H1 (cell line): ENCODE measurements around the gene GAS6.

Experiments used
- EZH2 ChIP-seq: fragments of 200-600 bp; sonication (generic); IDR thresholded peaks from 2 replicates; pipeline ENCODE4 v1.7.1; 2012; ENCODE audit warnings: low read depth, mild to moderate bottlenecking, moderate library complexity, low read length, inconsistent platforms; ENCODE audit not compliant: severe bottlenecking
- MAFK ChIP-seq: IDR thresholded peaks from 2 replicates; pipeline ENCODE4 v1.6.1; 2012; ENCODE audit warnings: low read depth, mild to moderate bottlenecking, improper control_type of control experiment, low read length
- POLR2A ChIP-seq, 2 experiments: IDR thresholded peaks; 1 replicate in 1 of 2; 2 replicates in 1 of 2; pipeline ENCODE4 v1.6.1; 2011; ENCODE audit warnings: low read depth in 2 of 2, low read length in 2 of 2, mild to moderate bottlenecking in 2 of 2; ENCODE audit errors: control extremely low read depth in 1 of 2
- RAD21 ChIP-seq, 2 experiments: IDR thresholded peaks in 1 of 2; conservative IDR thresholded peaks in 1 of 2; 2 replicates each; pipeline ENCODE4 v1.6.1; 2011; ENCODE audit warnings: low read depth in 2 of 2, low read length in 2 of 2, improper control_type of control experiment in 1 of 2, inconsistent platforms in 1 of 2, mild to moderate bottlenecking in 1 of 2, moderate library complexity in 1 of 2
- SUZ12 ChIP-seq: fragments of 200-600 bp; sonication (generic); IDR thresholded peaks from 2 replicates; pipeline ENCODE4 v1.6.1; 2012; ENCODE audit warnings: mild to moderate bottlenecking, inconsistent platforms, low read length, moderate library complexity, mixed read lengths
- TAF1 ChIP-seq: IDR thresholded peaks from 2 replicates; pipeline ENCODE4 v1.6.1; 2011; ENCODE audit warnings: mild to moderate bottlenecking, low read depth, low read length
- TAF7 ChIP-seq: optimal IDR thresholded peaks from 2 replicates; pipeline ENCODE3; 2011; ENCODE audit warnings: low read depth, mild to moderate bottlenecking, inconsistent platforms, low read length, moderate library complexity, borderline replicate concordance
- TBP ChIP-seq: IDR thresholded peaks from 2 replicates; pipeline ENCODE4 v1.6.1; 2011; ENCODE audit warnings: low read depth, low read length, improper control_type of control experiment
- USF2 ChIP-seq: IDR thresholded peaks from 2 replicates; pipeline ENCODE4 v1.6.1; 2011; ENCODE audit warnings: low read length, improper control_type of control experiment
- TF ChIP-seq, protein P1 (sequence below), 3 experiments: IDR thresholded peaks; 1 replicate in 2 of 3; 2 replicates in 1 of 3; pipeline versions ENCODE4 v1.5.1 to v1.6.1; 2011; ENCODE audit warnings: low read length in 3 of 3, mild to moderate bottlenecking in 3 of 3, inconsistent platforms in 2 of 3, low read depth in 1 of 3, moderate library complexity in 1 of 3; ENCODE audit not compliant: insufficient read depth in 1 of 3; ENCODE audit errors: control extremely low read depth in 1 of 3

- TF ChIP-seq EZH2 (no peak), MAFK (no peak), TBP (no peak), USF2 (no peak), POLR2A (IDR thresholded peaks at IDR 0.05; ENCODE audit: control extremely low read depth in 1 of 2, low read depth in 2 of 2, low read length in 2 of 2) (no peak), TAF1 (no peak), TAF7 (no peak), RAD21 (IDR thresholded peaks at IDR 0.05 in 1 of 2, conservative IDR thresholded peaks at IDR 0.05 in 1 of 2; ENCODE audit: low read depth in 2 of 2, low read length in 2 of 2) (no peak), SUZ12 (no peak)
- TF ChIP-seq, protein P1, sequence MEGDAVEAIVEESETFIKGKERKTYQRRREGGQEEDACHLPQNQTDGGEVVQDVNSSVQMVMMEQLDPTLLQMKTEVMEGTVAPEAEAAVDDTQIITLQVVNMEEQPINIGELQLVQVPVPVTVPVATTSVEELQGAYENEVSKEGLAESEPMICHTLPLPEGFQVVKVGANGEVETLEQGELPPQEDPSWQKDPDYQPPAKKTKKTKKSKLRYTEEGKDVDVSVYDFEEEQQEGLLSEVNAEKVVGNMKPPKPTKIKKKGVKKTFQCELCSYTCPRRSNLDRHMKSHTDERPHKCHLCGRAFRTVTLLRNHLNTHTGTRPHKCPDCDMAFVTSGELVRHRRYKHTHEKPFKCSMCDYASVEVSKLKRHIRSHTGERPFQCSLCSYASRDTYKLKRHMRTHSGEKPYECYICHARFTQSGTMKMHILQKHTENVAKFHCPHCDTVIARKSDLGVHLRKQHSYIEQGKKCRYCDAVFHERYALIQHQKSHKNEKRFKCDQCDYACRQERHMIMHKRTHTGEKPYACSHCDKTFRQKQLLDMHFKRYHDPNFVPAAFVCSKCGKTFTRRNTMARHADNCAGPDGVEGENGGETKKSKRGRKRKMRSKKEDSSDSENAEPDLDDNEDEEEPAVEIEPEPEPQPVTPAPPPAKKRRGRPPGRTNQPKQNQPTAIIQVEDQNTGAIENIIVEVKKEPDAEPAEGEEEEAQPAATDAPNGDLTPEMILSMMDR (IDR thresholded peaks at IDR 0.05; ENCODE audit: control extremely low read depth in 1 of 3, insufficient read depth in 1 of 3, low read depth in 1 of 3, low read length in 3 of 3), result no peak
Observed at GRCh38 chr13:113883921-113884804, 20.3 kb upstream of the GAS6 start.
